Gastroesophageal sphincter (tissue), 4 donors: ENCODE results near the gene DTWD1. TPM values are rescaled to one million over a fixed set of nuclear protein-coding genes. Genes with fewer than 3 reads are reported as not detected.

Source experiments
- ATAC-seq: fragments of 150-250 bp; one replicate; pipeline ENCODE4 v1.9.1; 2016; ENCODE audit warnings: mild to moderate bottlenecking, moderate library complexity
- H3K27ac ChIP-seq, 4 donors: fragments of 200-600 bp; sonication (generic) in 3 of 4; 1 replicate in 3 of 4; 2 replicates in 1 of 4; pipeline ENCODE4 v1.5.1; 2016 to 2019
- H3K27me3 ChIP-seq: fragments of 200-600 bp; sonication (generic); one replicate; pipeline ENCODE4 v1.5.1; 2019
- H3K36me3 ChIP-seq, 2 donors: fragments of 200-600 bp; sonication (generic); one replicate each; pipeline ENCODE4 v1.5.1; 2019; ENCODE audit warnings: control low read depth in 1 of 2
- H3K4me1 ChIP-seq, 3 donors: fragments of 200-600 bp; sonication (generic); 1 replicate in 2 of 3; 2 replicates in 1 of 3; pipeline ENCODE4 v1.5.1; 2016 to 2019; ENCODE audit warnings: control low read depth in 2 of 3
- H3K4me3 ChIP-seq, 2 donors: fragments of 200-600 bp; sonication (generic); one replicate each; pipeline ENCODE4 v1.5.1; 2019; ENCODE audit warnings: mild to moderate bottlenecking in 1 of 2, moderate library complexity in 1 of 2
- H3K9me3 ChIP-seq, 3 donors: fragments of 200-600 bp; sonication (generic); one replicate each; pipeline ENCODE4 v1.5.1; 2017 to 2019; ENCODE audit warnings: control low read depth in 2 of 3
- EP300 ChIP-seq: sonication (generic); formaldehyde crosslinking; IDR thresholded peaks from one replicate; pipeline ENCODE4 v1.6.1; 2017; ENCODE audit warnings: antibody characterized with exemption, mild to moderate bottlenecking
- POLR2A ChIP-seq, 2 donors: fragments of 450-650 bp; IDR thresholded peaks; one replicate each; pipeline ENCODE4 v1.6.1; 2017; ENCODE audit warnings: antibody characterized with exemption in 2 of 2, mild to moderate bottlenecking in 2 of 2, moderate library complexity in 1 of 2
- POLR2AphosphoS5 ChIP-seq: sonication (generic); formaldehyde crosslinking; IDR thresholded peaks from one replicate; pipeline ENCODE4 v1.6.1; 2017; ENCODE audit warnings: antibody characterized with exemption
- WGBS, 2 donors: methylation state at CpG; one replicate each; pipeline ENCODE4 v1.1.5; 2018; ENCODE audit warnings: low coverage in 1 of 2; 5-methylcytosine and 5-hydroxymethylcytosine counted together
- total RNA-seq, 4 donors: library from RNA; depleted of rRNA; stranded (reverse); fragments of >200 nt; gene quantifications; one replicate each; pipeline ENCODE4 v1.1.0, GENCODE V29; 2016
- TF ChIP-seq, protein P1 (sequence below), 4 experiments: fragments of 200-600 bp in 2 of 4; fragments of 450-650 bp in 2 of 4; sonication (generic) in 1 of 4; IDR thresholded peaks; one replicate each; pipeline ENCODE4 v1.5.1; 2017 to 2019; ENCODE audit warnings: antibody characterized with exemption in 4 of 4, mild to moderate bottlenecking in 2 of 4, moderate library complexity in 2 of 4

DTWD1 gene
- total RNA-seq, 4 donors from 2014 or later: 27.4 to 44.4 (median 29.2) TPM

GRCh38 chr15:49621401-49621811, 558 bp downstream of the DTWD1 start:
- peaks cover 0 to 14% (median 0%) of the 10 kb centered on the region in 3 donors for H3K9me3 ChIP-seq
- peak overlapping the region; percentile 84 to 93 (median 90) for H3K27ac ChIP-seq
- peaks cover 4 to 49% (median 6%) of the 10 kb centered on the region in 3 donors for H3K4me1 ChIP-seq
- H3K4me3 ChIP-seq: peak overlapping the region; percentile 79 to 85
- WGBS, 2 donors: 6 to 9% methylated on average over 8 of the region's 8 CpGs
- no peaks in the 10 kb centered on the region for H3K27me3 ChIP-seq
- TF ChIP-seq EP300: no peak
- no peak for TF ChIP-seq POLR2A (IDR thresholded peaks at IDR 0.05)
- TF ChIP-seq, protein P1, sequence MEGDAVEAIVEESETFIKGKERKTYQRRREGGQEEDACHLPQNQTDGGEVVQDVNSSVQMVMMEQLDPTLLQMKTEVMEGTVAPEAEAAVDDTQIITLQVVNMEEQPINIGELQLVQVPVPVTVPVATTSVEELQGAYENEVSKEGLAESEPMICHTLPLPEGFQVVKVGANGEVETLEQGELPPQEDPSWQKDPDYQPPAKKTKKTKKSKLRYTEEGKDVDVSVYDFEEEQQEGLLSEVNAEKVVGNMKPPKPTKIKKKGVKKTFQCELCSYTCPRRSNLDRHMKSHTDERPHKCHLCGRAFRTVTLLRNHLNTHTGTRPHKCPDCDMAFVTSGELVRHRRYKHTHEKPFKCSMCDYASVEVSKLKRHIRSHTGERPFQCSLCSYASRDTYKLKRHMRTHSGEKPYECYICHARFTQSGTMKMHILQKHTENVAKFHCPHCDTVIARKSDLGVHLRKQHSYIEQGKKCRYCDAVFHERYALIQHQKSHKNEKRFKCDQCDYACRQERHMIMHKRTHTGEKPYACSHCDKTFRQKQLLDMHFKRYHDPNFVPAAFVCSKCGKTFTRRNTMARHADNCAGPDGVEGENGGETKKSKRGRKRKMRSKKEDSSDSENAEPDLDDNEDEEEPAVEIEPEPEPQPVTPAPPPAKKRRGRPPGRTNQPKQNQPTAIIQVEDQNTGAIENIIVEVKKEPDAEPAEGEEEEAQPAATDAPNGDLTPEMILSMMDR (IDR thresholded peaks at IDR 0.05): no peak
- TF ChIP-seq POLR2AphosphoS5: no peak
- no peak for ATAC-seq
- H3K36me3 ChIP-seq: peaks cover 3 to 22% of the 10 kb centered on the region in 2 donors

DNA sequence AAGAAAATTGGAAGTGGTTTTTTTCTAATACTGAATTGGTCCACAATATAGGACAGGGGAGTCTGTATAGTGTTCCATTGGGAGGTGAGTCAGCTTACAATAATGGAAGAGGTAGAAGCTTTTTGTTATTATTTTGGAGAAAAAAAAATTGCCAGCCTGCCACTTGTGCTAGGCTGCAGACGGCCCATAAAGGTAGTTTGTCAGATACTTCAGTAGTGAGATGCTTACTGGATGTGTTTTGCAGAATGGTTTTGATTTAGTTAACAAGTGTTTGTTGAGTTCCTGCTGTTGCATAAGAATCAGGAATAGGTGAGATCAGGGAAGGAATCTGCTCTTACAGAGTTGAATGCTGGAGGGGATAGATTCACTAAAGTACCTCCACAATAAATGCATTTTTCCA, 1.0 kb downstream of the DTWD1 start:
- WGBS, 2 donors: 10 to 33% methylated on average over 1 of the region's 1 CpG
- H3K27ac ChIP-seq: peak overlapping the region; percentile 84 to 93 (median 90)
- peaks cover 4 to 49% (median 6%) of the 10 kb centered on the region in 3 donors for H3K4me1 ChIP-seq

GRCh38 chr15:49622561-49622960, 1.7 kb downstream of the DTWD1 start:
- TF ChIP-seq POLR2A (IDR thresholded peaks at IDR 0.05) (no peak), EP300 (no peak), POLR2AphosphoS5 (no peak)
- TF ChIP-seq, protein P1 (IDR thresholded peaks at IDR 0.05): peak in 1 of 4 experiments; percentile 3
- ATAC-seq: no peak
- Histone ChIP-seq H3K27me3 (no peaks in the 10 kb centered on the region), H3K9me3 (peaks cover 0 to 14% (median 0%) of the 10 kb centered on the region in 3 donors), H3K36me3 (peaks cover 3 to 29% of the 10 kb centered on the region in 2 donors), H3K4me3 (peak overlapping the region in 1 of 2 donors; percentile 79), H3K4me1 (peaks cover 4 to 55% (median 6%) of the 10 kb centered on the region in 3 donors), H3K27ac (peak overlapping the region in 3 of 4 donors; percentile 12 to 89 (median 44))
- 54 to 57% methylated on average over 3 of the region's 3 CpGs for WGBS, 2 donors

More for the DNA sequence above, 1.0 kb downstream of the DTWD1 start:
- H3K4me3 ChIP-seq: peak overlapping the region; percentile 79 to 85
- ATAC-seq: no peak
- H3K9me3 ChIP-seq: peaks cover 0 to 14% (median 0%) of the 10 kb centered on the region in 3 donors
- peaks cover 3 to 24% of the 10 kb centered on the region in 2 donors for H3K36me3 ChIP-seq
- TF ChIP-seq POLR2A (IDR thresholded peaks at IDR 0.05): no peak
- TF ChIP-seq, protein P1 (IDR thresholded peaks at IDR 0.05): no peak
- no peak for TF ChIP-seq EP300
- TF ChIP-seq POLR2AphosphoS5: no peak
- H3K27me3 ChIP-seq: no peaks in the 10 kb centered on the region

- Histone ChIP-seq H3K27ac (peak overlapping the region in 1 of 4 donors; percentile 20), H3K4me1 (peaks cover 4 to 63% (median 6%) of the 10 kb centered on the region in 3 donors)
- WGBS, 2 donors: 58 to 59% methylated on average over 2 of the region's 2 CpGs
Measured at GRCh38 chr15:49624056-49624455, 3.2 kb downstream of the DTWD1 start.

More at GRCh38 chr15:49624056-49624455, 3.2 kb downstream of the DTWD1 start:
- Histone ChIP-seq H3K27me3 (no peaks in the 10 kb centered on the region), H3K36me3 (peaks cover 3 to 44% of the 10 kb centered on the region in 2 donors), H3K4me3 (no peak overlapping the region), H3K9me3 (peaks cover 0 to 14% (median 0%) of the 10 kb centered on the region in 3 donors)
- TF ChIP-seq, protein P1 (IDR thresholded peaks at IDR 0.05): no peak
- no peak for TF ChIP-seq EP300
- no peak for TF ChIP-seq POLR2AphosphoS5
- TF ChIP-seq POLR2A (IDR thresholded peaks at IDR 0.05): no peak
- no peak for ATAC-seq
